Transverse colon (tissue), 4 donors: Measurements from ENCODE around the gene RBSN.

Source experiments
- CTCF ChIP-seq, 5 experiments: fragments of 200-600 bp in 3 of 5; fragments of 450-650 bp in 2 of 5; sonication (generic) in 3 of 5; IDR thresholded peaks; 1 replicate in 2 of 5; 2 replicates in 3 of 5; pipeline ENCODE4 v1.5.1; 2016 to 2017; ENCODE audit warnings: antibody characterized with exemption in 5 of 5, inconsistent platforms in 3 of 5, mild to moderate bottlenecking in 2 of 5, moderate library complexity in 1 of 5
- EP300 ChIP-seq: sonication (generic); formaldehyde crosslinking; IDR thresholded peaks from one replicate; pipeline ENCODE4 v1.6.1; 2017; ENCODE audit warnings: antibody characterized with exemption, low read depth
- POLR2A ChIP-seq: fragments of 450-650 bp; IDR thresholded peaks from one replicate; pipeline ENCODE4 v1.6.1; 2016; ENCODE audit warnings: antibody characterized with exemption, mild to moderate bottlenecking, moderate library complexity
- POLR2AphosphoS5 ChIP-seq, 3 donors: sonication (generic); formaldehyde crosslinking; IDR thresholded peaks; one replicate each; pipeline ENCODE4 v1.6.1; 2016; ENCODE audit warnings: antibody characterized with exemption in 3 of 3

- TF ChIP-seq CTCF (IDR thresholded peaks at IDR 0.05) (no peak), EP300 (peak; percentile 89), POLR2A (no peak), POLR2AphosphoS5 (IDR thresholded peaks at IDR 0.05) (peak; percentile 12 to 56 (median 50))
These were observed 3.3 kb upstream of the RBSN start for GRCh38 chr3:15102256-15102655.
